HG03565 (cell line): ENCODE measurements around the gene POLR2C.

Experiments
- ATAC-seq: cut with Tn5 transposase; IDR thresholded peaks from one replicate; pipeline ENCODE4 v1.9.1; 2021; ENCODE audit warnings: mild to moderate bottlenecking, moderate library complexity; ENCODE audit not compliant: unreplicated experiment

The POLR2C gene

DNA sequence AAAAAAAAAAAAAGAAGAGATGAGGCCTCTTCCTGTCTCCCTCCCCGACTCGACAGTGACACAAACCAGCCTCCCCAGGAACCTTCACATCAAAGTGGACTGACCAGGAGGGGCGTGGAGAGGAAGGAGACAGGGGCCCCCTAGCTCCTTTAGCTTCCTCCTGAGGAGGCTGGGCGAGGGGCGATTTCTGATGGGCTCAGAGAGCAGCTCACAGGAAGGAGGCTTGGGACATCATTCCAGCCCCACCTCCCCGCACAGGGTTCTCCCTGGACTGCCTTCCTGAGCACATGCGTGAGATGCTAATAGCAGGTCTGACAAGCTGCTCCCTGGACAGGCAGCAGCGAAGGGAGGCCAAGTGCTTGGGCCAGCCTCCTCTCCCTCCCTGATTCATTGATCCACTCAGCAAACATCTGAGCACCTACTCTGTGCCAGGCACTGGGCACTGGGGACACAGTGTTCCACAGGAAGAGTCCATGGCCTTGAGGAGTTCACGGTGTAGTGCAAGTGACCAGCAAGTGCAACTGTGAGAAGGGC, 38.2 kb downstream of the POLR2C start:
- no peak for ATAC-seq

DNA sequence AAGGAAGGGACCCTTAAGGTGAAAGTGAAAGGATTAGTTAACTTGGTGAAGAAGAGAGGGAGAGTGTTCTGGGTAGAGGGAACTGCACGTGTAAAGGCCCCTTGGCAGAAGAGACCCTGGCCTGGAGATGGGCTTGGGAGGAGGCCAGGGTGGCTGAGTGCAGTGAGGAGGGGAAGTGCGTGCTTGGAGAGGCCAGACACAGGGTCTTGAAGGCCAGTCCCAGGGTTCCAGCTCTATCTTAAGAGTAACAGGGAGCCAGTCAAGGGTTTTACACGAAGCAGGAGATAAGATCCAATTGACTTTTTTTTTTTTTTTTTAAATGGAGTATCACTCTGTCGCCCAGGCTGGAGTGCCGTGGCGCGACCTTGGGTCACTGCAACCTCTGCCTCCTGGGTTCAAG, 39.0 kb downstream of the POLR2C start:
- no peak for ATAC-seq

DNA sequence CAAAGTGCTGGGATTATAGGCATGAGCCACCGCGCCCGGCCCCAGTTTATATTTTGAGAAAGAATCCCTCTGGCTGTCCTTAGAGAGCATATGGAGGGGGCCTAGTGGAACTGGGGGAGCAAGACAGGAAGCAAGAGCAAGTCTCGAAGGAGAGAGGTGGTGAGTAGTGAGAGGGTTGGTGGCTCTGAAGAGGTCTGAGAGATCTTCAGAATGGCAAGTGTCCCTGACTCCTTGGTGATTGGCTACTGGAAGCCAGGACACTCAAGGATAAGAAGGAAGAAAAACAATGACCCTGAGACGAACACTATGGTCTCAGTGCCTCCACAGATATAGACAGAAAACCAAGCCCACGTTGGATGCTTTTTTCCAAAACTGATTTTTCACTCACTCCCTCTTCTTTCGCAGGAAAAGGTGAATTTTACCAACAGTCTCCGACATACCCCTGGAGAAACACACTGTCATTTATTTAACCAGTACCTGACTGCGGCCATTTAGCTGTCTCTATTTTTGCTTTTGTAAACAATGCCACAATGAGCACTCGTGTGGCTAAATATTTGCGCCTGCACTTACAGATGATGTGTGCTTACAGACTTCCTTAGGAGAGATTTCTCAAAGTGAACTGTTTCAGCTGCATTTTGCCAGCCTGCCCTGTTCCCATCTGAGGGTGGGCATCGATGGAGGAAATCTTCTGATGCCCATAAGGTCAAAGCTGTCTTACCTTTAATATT, 39.7 kb downstream of the POLR2C start:
- ATAC-seq = no peak

DNA sequence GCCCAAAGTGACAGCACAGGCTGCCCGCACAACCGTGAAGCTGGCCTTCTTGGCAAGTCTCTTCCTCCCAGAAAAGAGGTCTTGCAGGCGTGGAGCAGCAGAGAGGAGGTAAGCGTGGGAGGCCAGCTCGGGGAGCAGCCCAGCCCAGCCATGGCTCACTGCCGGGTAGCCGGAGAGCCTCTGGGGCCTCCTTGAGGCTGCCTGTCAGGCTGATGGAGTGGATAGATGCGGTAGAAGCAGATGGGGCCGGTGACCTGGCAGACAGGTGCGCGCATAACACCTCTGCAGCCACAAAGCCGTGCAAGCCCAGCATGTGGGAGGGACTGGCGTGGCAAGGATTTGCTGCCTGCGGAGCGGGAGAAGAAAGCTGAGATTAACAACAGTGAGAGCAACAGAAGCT, 40.9 kb downstream of the POLR2C start:
- no peak for ATAC-seq

DNA sequence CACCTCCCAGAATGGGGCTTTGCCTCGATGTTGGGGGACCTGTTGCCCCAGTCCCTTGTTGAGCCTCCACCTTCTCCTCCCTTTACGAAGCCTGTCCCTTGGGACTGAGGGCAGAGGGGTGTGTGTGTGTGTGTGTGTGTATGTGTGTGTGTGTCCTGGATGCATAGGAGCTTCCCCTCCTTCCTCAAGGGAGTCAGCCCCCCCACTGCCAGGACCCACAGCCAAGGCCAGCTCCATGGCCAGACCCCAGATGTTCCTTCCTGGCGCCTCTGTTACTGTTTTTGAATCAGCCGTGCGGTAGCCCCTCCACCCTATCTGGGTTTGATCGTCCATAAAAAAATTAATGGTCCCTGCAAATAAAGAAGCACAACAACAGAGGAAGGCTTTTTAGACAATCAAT, 41.5 kb downstream of the POLR2C start:
- ATAC-seq = no peak

DNA sequence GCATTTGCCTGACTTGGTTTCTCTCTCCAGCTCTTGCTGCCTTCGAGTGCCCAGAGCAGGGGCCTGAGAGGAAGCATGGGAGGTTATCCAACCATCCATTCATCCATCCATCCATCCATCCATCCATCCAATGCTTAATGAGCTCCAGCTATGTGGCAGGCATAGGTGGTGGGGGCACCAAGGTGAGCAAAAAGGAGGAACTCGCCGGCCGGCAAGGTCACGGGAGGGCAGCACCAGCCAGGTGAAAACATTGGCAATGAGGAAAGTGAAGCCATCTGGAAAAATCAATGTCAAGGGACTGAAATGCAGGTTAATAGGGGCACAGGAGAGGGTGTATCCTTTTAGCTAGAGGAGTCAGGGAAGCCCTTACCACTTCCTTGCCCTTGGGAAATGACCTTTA, 42.0 kb downstream of the POLR2C start:
- ATAC-seq = no peak

DNA sequence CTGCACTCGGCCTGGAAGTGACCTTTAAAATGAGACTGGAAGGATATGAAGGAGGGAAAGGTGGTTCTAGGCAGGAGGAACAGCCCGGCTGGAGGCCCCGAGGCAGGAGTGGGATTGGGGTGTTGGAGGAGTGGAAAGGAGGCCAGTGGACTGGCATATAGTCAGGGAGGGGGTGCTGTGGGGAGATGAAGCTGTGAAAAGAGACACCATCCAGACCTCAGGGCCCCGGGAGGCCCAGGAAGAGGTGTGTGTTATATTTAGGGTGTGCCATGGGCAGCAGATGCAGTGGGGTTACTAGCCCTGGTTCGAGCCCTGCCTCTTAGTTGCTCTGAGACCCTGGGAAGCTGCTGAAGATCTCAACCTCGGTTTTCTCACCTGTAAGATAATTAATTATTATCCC, 42.7 kb downstream of the POLR2C start:
- no peak for ATAC-seq

DNA sequence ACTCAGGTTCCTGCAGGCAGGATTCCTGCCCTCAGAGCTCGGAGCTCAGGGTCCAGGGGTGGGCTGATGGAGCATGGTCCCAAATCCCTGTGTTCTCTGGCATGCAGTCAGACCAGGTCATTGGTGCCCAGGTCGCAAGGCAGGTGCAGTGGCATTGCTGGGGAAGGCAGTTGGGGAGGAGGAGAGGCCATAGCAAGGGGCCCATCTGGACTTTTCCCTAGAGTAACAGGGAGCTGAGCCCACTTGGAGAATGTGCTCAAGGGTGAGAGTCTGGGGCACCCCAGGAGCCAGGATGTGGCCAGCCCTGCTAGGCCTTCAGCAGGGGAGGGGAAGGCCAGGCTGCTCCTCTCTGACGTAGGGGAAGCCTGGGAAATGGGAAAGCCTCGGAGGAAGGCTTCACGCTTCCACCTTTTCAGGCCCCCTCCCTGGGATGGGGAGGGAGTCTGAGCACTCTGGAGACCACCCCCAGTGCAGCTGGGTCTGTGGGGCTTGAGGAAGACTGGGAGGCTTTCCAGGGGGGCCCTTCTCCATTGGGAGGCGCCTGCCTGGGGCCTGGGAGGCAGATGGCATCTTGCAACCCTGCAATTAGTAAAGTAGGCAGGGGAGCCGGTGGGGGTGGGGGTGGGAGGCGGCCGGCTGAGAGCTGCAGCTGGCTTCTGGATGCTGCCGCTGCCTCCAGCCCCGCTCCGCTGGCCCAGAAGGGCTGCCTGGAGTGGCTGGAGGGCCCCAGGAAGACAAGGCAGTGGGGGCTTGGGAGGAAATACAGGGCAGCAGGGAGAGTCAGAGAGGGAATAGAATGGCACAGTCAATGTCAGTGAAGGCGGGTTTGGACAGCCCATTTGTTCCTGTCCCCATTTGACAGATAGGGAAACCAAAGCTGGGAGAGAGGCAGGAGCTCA, 44.9 kb downstream of the POLR2C start:
- ATAC-seq = no peak

DNA sequence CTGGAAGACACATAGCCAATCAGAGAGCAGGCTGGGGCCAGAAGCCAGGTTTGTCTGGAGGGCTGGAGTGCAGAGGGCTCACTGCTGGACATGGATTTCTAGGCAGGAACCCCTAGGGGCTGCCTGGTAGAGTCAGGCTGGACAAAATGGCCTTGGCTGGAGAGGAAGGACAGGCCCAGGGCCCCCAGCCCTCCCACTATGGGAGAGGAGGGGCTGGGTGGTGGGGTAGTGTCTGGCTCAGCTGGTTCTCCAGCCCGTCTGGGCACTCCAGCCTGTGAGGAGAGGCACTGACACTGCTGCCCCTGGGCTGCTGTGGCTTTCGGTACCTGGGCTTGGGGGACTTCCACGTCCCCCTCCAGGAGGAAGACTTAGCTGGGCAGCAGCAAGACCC, 45.6 kb downstream of the POLR2C start:
- ATAC-seq = no peak

DNA sequence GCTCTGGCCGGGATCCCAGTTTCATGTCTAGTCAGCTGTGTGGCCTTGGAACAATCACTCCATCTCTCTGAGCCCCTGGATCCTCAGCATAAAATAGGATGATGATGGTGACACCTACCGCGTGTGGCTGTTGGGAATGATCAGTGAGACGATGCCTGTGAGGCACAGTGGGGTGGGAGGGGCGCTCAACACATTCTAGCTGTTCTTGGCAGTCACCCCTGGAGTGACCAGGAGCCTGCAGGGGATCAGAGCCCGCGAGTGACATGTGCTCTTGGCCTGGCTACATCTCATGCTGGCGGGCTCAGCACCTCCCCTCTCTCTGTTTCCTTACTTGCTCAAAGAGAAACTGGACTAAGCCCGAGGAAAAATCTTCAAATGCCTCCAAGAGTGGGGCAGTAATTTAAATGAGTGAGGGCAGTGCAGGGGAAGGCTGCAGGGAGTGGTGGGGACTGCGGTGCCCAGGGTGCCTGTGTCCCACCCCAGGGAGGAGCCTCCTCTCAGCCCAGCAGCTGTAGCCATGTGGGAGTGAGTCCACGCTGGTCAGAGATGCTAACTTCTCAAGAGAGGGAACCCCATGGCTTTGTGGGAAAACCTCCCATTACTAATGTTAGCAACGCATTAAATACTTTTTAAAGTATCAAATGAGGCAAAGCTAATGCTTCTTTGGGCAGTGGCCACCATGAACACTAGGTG, 46.9 kb downstream of the POLR2C start:
- ATAC-seq = no peak

DNA sequence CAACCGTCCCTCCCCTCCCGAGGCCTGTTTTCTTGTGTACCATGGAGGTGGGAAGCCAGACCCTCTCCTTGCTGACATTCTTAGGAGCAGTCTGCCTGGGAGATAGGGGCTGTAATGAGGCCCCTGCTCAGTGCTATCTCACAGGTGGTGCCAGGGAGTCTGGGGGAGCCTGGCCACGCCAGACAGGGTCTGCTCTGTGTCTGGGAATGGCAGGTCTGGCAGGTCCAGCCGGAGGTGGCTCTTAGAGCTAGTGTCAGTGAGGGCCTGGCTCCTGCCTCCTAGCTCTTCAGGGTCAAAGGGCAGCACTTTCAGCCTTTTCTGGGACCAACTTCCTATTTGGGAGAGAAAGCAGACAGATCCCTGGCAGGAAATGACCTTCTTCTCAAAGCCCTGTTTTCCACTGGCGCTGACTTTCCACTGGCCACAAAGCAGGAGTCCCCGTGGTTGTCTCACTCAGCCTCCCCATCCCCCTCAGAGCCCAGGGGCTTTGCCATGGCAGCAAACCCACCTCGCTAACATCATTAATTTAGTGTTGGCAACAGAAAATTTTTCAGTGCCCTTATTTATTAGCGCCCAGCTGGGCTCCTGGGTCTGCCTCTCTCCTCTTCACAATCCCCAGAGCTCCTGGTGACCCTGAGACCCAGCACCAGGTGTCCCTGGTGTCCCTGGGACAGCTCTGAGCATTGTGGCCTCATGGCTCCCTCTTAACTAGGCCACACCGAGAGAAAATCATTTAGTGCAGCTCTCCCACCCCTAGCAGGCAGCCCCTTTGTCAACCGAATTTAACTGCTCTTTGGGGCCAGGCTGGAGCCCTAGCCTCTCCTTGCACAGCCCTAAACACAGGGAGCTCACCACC, 47.8 kb downstream of the POLR2C start:
- no peak for ATAC-seq

DNA sequence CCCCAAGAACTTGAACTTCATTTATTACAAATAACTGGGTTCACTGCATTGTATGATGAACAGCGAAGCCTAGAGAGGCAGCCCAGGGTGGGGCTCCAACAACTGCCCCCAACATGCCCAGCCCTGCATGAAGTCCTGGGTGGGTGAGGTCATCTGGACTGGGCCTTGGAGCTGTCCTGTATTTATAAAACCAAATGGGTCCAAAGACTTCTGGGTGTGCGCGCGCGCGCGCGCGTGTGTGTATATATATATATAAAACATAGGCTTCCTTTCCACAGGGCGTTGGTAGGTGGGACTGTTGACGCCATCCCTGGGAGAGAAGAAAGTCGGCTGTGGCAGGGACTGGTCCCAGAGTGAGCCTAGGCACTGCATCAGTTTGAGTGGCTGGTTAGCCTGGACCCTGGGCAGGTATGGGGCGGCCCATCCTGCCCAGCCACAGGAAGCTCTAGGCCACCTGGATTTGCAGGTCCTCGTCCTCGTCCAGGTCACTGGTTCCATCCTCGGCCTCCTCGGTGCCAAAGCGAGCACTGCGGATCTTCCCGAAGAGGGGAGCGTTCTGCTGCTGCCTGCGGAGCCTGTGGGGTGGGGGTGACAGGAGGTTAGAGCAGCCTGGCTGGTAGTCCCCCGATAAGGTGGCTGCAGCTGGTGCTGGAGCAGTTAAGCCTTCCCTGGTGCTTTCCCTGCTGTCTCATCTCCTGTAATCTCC, 50.0 kb downstream of the POLR2C start:
- ATAC-seq = no peak

DNA sequence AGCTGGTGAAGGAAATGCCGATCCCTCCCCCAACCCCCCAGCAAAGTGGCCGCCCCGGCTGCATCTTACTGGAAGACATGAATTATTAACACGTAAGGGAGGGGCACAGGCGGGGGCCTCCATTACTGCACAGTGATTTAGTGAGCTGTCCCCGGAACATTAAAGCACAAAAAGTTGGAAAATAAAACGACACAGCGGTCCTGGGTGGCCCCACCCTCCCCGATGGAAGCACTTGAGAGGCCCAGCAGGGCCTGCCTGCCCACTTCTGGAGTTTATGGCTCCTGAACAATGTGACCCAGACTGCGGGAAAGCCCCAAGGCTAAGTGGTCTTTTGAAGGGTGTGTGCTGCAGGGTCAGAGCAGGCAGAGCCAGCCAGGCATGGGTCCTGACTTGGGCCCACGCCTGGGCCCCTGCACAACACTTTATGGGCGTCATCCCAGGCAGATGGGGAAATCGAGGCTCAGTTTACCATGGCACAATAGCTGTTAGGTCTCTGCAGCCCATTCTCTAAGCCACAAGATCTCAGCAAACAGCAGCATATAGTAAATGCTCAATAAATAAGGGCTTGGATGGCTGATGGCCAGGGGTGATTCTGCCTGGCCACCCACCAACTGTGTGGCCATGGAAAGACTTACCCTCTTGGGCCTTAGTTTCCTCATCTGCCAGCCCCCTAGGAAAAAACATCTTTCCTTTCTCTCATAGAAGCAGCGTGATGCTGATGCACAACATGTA, 51.1 kb downstream of the POLR2C start:
- no peak for ATAC-seq

DNA sequence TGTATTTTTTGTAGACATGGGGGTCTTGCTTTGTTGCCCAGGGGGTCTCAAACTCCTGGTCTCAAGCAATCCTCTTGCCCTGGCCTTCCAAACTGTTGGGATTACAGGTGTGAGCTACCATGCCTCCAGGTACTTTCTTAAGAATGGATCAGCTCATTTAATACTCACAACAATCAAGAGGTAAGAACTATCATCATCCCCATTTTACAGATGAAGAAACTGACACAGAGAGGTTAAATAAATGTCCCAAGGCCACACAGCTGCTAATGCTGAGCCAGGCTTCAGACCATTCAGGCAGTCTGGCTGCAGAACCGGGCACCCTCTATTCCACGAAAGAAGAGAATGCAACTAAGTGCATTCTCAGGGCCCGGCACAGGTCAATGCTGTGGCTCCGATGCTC, 51.9 kb downstream of the POLR2C start:
- no peak for ATAC-seq

DNA sequence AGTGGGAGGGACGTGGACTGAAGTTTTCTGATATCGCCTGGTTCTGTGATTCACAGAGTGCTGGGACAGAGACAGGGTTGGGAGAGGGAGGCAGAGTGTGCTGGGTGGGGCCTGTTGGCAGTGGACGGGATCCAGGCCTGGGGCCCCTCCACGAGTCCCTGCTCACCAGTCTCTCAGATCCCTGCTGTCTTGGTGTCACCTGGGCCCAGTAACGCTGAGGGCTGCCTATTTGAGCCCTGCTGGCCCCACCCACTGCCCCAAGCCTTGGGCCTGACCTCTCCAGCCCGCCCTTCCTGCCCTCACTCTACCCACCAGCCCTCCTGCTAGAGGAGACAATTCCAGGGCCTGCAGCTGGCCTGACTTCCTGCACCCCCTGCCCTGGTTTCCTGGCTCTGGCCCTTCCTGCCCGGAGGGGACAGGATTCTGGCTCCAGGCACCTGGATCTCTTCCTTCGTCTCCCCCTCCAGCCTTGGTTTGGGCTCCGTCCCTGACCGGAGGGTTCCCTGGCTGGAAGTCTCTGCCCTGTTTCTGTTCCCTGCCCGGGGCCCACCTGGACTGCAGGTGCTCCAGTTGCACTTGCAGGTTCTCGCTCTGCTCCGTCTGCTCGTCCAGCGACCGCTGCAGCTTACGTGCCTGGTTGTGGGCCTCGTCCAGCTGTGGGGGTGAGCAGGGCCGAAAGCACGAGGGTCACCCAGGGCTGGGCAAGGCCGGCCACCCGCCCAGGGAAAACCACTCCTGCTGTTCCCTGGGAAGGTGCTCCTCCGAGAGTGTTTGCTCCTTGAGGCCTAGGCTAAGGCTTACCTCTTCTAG, 52.5 kb downstream of the POLR2C start:
- ATAC-seq = no peak

DNA sequence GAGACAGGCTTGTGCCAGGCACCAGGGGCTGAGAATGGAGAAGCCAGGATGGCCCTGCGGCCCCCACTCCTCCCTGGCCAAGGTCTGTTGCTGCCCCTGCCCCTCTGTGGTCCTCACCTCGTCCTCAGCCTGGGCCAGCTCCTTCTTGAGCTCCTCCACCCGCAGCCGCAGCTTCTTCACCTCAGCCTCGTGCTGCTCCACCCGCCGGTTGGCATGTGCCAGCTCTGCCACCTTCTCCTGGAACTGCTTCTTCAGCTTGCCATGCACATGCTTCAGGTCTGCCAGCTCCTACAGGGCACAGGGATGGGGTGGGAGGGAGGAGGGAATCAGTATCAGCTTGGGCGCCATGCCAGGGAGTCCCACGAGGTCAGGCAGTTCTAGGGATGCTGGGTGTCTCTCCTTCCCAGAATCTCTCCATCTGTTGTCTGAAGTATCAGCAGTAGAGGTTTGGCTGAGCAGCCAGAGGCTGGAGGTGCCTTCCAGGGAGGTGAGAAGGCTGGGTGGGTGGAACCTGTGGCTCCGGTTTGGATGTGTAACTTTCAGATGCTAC, 53.8 kb downstream of the POLR2C start:
- ATAC-seq = no peak

DNA sequence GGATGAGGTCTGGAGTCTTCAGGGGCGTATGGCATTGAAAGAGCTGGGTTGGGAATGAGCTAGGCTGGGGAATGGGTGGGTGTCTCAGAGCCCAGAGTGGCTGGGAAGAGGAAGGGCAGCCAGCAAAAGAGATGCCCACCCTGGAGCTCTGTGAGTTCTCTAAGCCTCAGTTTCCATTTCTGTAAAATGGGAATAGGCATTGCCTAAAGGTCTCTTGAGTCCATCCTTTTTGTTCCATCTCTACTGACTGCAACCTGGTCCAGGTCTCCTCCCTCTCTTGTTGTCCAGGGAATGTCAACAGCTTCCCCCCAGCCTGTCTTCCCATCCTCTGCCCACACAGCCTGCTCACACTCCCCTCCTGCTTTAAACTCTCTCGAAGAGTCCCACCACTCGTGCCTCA, 54.3 kb downstream of the POLR2C start:
- no peak for ATAC-seq
